ENCODE results near the gene CACNA2D3. TPM values are rescaled to one million over a fixed set of nuclear protein-coding genes. Genes with fewer than 3 reads are reported as not detected.

CACNA2D3 gene
- total RNA-seq, 2 experiments from 2014 or later = not detected

GRCh38 chr3:54818486-54818885 lies 696.1 kb downstream of the CACNA2D3 start:
- no peak overlapping the region for H3K27ac Mint-ChIP-seq
- no peaks in the 10 kb centered on the region for H3K36me3 Mint-ChIP-seq
- DNase-seq = no peak
- POLR2A ChIA-PET = no interaction called here
- H3K9me3 Mint-ChIP-seq = no peaks in the 10 kb centered on the region
- no peaks in the 10 kb centered on the region for H3K4me1 Mint-ChIP-seq
- no peak for ATAC-seq (ENCODE audit: low read depth)
- no peaks in the 10 kb centered on the region for H3K27me3 Mint-ChIP-seq
- no peak overlapping the region for H3K4me3 Mint-ChIP-seq

- POLR2A ChIA-PET = no interaction called here
Observed at GRCh38 chr3:54818942-54819341, 696.6 kb downstream of the CACNA2D3 start.

GRCh38 chr3:54819946-54820345 lies 697.6 kb downstream of the CACNA2D3 start:
- POLR2A ChIA-PET = no interaction called here

More at GRCh38 chr3:54818942-54819341, 696.6 kb downstream of the CACNA2D3 start:
- H3K36me3 Mint-ChIP-seq = no peaks in the 10 kb centered on the region
- H3K9me3 Mint-ChIP-seq = no peaks in the 10 kb centered on the region
- no peak for ATAC-seq (ENCODE audit: low read depth)
- H3K27me3 Mint-ChIP-seq = no peaks in the 10 kb centered on the region
- no peaks in the 10 kb centered on the region for H3K4me1 Mint-ChIP-seq
- DNase-seq = no peak
- no peak overlapping the region for H3K4me3 Mint-ChIP-seq
- H3K27ac Mint-ChIP-seq = no peak overlapping the region

GRCh38 chr3:54822206-54822605 lies 699.9 kb downstream of the CACNA2D3 start:
- Mint-ChIP-seq H3K36me3 (no peaks in the 10 kb centered on the region), H3K9me3 (no peaks in the 10 kb centered on the region), H3K27me3 (no peaks in the 10 kb centered on the region), H3K27ac (no peak overlapping the region), H3K4me1 (no peaks in the 10 kb centered on the region), H3K4me3 (no peak overlapping the region)
- no peak for DNase-seq
- ATAC-seq (ENCODE audit: low read depth) = no peak
- POLR2A ChIA-PET = no interaction called here

More at GRCh38 chr3:54819946-54820345, 697.6 kb downstream of the CACNA2D3 start:
- H3K4me1 Mint-ChIP-seq = no peaks in the 10 kb centered on the region
- ATAC-seq (ENCODE audit: low read depth) (no peak), DNase-seq (no peak)
- H3K27me3 Mint-ChIP-seq = no peaks in the 10 kb centered on the region
- no peak overlapping the region for H3K4me3 Mint-ChIP-seq
- H3K9me3 Mint-ChIP-seq = no peaks in the 10 kb centered on the region
- no peaks in the 10 kb centered on the region for H3K36me3 Mint-ChIP-seq
- H3K27ac Mint-ChIP-seq = no peak overlapping the region

GRCh38 chr3:54826251-54826691 lies 703.9 kb downstream of the CACNA2D3 start:
- Mint-ChIP-seq H3K27me3 (no peaks in the 10 kb centered on the region), H3K27ac (no peak overlapping the region)

GRCh38 chr3:54827056-54827687 lies 704.8 kb downstream of the CACNA2D3 start:
- no peak overlapping the region for H3K4me3 Mint-ChIP-seq
- ATAC-seq (ENCODE audit: low read depth) (no peak), DNase-seq (no peak)
- POLR2A ChIA-PET = no interaction called here
- H3K36me3 Mint-ChIP-seq = no peaks in the 10 kb centered on the region
- no peaks in the 10 kb centered on the region for H3K27me3 Mint-ChIP-seq
- H3K4me1 Mint-ChIP-seq = no peaks in the 10 kb centered on the region
- peaks cover 1% of the 10 kb centered on the region for H3K9me3 Mint-ChIP-seq
- H3K27ac Mint-ChIP-seq = no peak overlapping the region

More at GRCh38 chr3:54826251-54826691, 703.9 kb downstream of the CACNA2D3 start:
- Mint-ChIP-seq H3K9me3 (no peaks in the 10 kb centered on the region), H3K4me3 (no peak overlapping the region), H3K4me1 (no peaks in the 10 kb centered on the region), H3K36me3 (no peaks in the 10 kb centered on the region)
- DNase-seq (no peak), ATAC-seq (ENCODE audit: low read depth) (no peak)
- POLR2A ChIA-PET = no interaction called here

- no peaks in the 10 kb centered on the region for H3K36me3 Mint-ChIP-seq
- no peak for DNase-seq
- H3K27ac Mint-ChIP-seq = no peak overlapping the region
- no peak overlapping the region for H3K4me3 Mint-ChIP-seq
- ATAC-seq (ENCODE audit: low read depth) = no peak
- POLR2A ChIA-PET = no interaction called here
- H3K27me3 Mint-ChIP-seq = no peaks in the 10 kb centered on the region
- H3K4me1 Mint-ChIP-seq = no peaks in the 10 kb centered on the region
- peaks cover 1% of the 10 kb centered on the region for H3K9me3 Mint-ChIP-seq
Observed at GRCh38 chr3:54827776-54828175, 705.4 kb downstream of the CACNA2D3 start.

GRCh38 chr3:54830658-54831057 lies 708.3 kb downstream of the CACNA2D3 start:
- DNase-seq = no peak
- Mint-ChIP-seq H3K36me3 (no peaks in the 10 kb centered on the region), H3K27me3 (no peaks in the 10 kb centered on the region), H3K4me1 (no peaks in the 10 kb centered on the region), H3K9me3 (peaks cover 1% of the 10 kb centered on the region), H3K27ac (no peak overlapping the region), H3K4me3 (no peak overlapping the region)
- no peak for ATAC-seq (ENCODE audit: low read depth)
- POLR2A ChIA-PET = no interaction called here

- peaks cover 1% of the 10 kb centered on the region for H3K9me3 Mint-ChIP-seq
Observed at GRCh38 chr3:54831112-54831511, 708.8 kb downstream of the CACNA2D3 start.

GRCh38 chr3:54832876-54833275 lies 710.5 kb downstream of the CACNA2D3 start:
- DNase-seq = no peak
- POLR2A ChIA-PET = no interaction called here
- Mint-ChIP-seq H3K4me3 (no peak overlapping the region), H3K27me3 (no peaks in the 10 kb centered on the region), H3K4me1 (no peaks in the 10 kb centered on the region), H3K36me3 (no peaks in the 10 kb centered on the region), H3K27ac (no peak overlapping the region), H3K9me3 (peaks cover 1% of the 10 kb centered on the region)
- no peak for ATAC-seq (ENCODE audit: low read depth)

More at GRCh38 chr3:54831112-54831511, 708.8 kb downstream of the CACNA2D3 start:
- no peak overlapping the region for H3K4me3 Mint-ChIP-seq
- no peaks in the 10 kb centered on the region for H3K27me3 Mint-ChIP-seq
- POLR2A ChIA-PET = no interaction called here
- H3K4me1 Mint-ChIP-seq = no peaks in the 10 kb centered on the region
- DNase-seq (no peak), ATAC-seq (ENCODE audit: low read depth) (no peak)
- H3K27ac Mint-ChIP-seq = no peak overlapping the region
- no peaks in the 10 kb centered on the region for H3K36me3 Mint-ChIP-seq

- POLR2A ChIA-PET = no interaction called here
- no peaks in the 10 kb centered on the region for H3K27me3 Mint-ChIP-seq
- H3K27ac Mint-ChIP-seq = no peak overlapping the region
- peaks cover 1% of the 10 kb centered on the region for H3K9me3 Mint-ChIP-seq
- DNase-seq (no peak), ATAC-seq (ENCODE audit: low read depth) (no peak)
- H3K4me1 Mint-ChIP-seq = no peaks in the 10 kb centered on the region
- no peak overlapping the region for H3K4me3 Mint-ChIP-seq
- H3K36me3 Mint-ChIP-seq = no peaks in the 10 kb centered on the region
Observed at GRCh38 chr3:54835701-54836100, 713.3 kb downstream of the CACNA2D3 start.

- Mint-ChIP-seq H3K4me1 (no peaks in the 10 kb centered on the region), H3K9me3 (peaks cover under 1% of the 10 kb centered on the region), H3K36me3 (no peaks in the 10 kb centered on the region), H3K27me3 (no peaks in the 10 kb centered on the region), H3K4me3 (no peak overlapping the region), H3K27ac (no peak overlapping the region)
- POLR2A ChIA-PET = no interaction called here
- no peak for ATAC-seq (ENCODE audit: low read depth)
- no peak for DNase-seq
Observed at GRCh38 chr3:54836871-54837270, 714.5 kb downstream of the CACNA2D3 start.

GRCh38 chr3:54837964-54838363 lies 715.6 kb downstream of the CACNA2D3 start:
- no peaks in the 10 kb centered on the region for H3K27me3 Mint-ChIP-seq
- H3K4me1 Mint-ChIP-seq = no peaks in the 10 kb centered on the region
- DNase-seq (no peak), ATAC-seq (ENCODE audit: low read depth) (no peak)
- POLR2A ChIA-PET = no interaction called here
- no peaks in the 10 kb centered on the region for H3K36me3 Mint-ChIP-seq
- no peaks in the 10 kb centered on the region for H3K9me3 Mint-ChIP-seq
- no peak overlapping the region for H3K27ac Mint-ChIP-seq
- no peak overlapping the region for H3K4me3 Mint-ChIP-seq

GRCh38 chr3:54841471-54841870 lies 719.1 kb downstream of the CACNA2D3 start:
- POLR2A ChIA-PET = no interaction called here
- no peak for ATAC-seq (ENCODE audit: low read depth)

More at GRCh38 chr3:54841471-54841870, 719.1 kb downstream of the CACNA2D3 start:
- Mint-ChIP-seq H3K36me3 (no peaks in the 10 kb centered on the region), H3K27ac (no peak overlapping the region), H3K4me3 (no peak overlapping the region), H3K9me3 (no peaks in the 10 kb centered on the region), H3K27me3 (no peaks in the 10 kb centered on the region), H3K4me1 (no peaks in the 10 kb centered on the region)
- no peak for DNase-seq
